ENCODE measurements around the gene COMT.
A peak's percentile ranks its signal among the peaks of the same experiment; 100 is the strongest.
"Not testable (repeated sequence)": the region's sequence is repeated elsewhere in the genome, so short reads cannot be mapped to it uniquely, and the experiment has no call there.

COMT gene

DNA sequence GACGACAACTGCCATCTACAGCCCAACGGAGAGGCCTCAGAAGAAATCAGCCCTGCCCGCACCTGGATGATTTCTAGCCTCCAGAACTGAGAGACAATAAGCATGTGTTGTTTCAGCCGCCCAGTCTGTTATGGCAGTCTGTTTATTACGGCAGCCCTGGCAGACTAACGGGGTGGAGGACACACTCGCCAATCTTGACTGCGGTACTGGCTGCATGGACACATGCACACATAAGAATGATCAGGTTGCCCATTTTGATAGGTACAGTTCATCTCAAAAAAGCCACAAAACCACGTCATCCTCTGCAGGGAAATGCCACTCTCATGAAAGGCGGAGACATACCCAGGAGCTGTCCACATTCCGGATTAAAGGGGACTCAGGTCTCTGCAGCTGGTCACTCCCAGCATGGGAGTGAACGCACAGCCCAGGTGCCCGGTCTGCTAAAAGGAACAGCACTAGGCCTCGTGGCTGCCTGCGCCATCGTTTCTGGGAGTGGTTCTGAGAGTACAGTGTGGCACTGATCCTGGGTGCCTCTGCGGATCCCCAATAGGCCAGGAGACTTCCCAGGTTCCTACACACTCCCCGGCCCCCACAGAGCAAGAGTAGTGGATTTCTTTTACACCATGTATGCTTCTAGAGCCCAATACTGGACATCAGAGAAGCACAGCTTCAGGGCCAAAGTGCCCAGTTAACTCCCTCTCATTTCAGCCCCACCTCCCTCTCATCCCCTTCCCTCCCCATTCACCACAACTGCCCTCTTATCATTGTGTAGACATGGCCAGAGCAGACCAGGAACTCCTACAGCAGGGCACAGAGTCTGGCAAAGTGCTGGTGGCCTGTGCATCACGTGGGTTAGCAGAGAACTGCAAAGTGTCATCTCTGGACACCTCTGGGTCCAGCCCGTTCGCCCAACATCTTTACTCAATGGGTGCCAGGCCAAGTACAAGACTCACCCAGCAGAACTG, 11.7 kb upstream of the COMT start:
- no peak for DNase-seq

DNA sequence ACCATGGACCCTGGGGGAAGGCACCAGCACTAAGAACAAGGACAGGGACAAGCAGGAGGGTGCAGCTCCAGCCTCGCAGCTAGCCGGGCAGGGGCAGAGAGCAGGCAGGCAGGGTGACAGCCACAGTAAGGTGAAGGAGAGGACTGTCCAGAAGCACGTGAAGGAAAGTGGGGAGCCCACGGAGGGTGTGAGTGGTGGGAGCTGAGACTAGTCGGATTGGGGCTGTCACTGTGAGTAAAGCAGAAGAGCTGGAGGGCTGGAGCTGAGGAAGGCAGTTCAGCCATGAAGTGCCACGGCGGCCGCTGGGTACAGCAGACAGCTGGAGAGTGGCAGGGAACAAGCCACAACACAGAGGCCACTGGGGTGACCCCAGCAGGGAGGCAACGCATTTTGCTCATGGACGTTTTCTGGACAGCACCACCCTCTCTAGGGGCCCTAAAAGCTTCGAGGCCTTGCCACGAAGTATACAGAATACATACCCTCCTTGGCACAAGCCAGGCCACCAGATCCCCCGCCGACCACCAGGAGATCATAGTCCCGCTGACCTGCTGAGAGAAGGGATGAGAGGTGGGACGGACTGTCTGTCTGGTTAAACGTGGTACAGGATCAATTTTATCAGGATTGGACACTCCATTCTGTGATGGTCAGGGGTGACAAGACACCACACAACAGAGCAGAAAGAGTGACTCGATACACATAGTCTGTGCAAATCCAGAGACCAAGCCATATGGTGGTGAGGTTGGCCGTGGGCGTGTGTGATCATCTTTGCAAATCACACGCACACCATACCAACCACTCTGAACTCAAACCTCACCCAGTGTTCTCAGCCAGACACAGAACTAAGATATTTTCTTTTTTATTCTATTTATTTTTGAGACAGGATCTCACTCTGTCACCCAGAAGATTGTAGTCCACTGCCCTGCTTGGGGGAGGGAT, 10.8 kb upstream of the COMT start:
- DNase-seq: no peak

DNA sequence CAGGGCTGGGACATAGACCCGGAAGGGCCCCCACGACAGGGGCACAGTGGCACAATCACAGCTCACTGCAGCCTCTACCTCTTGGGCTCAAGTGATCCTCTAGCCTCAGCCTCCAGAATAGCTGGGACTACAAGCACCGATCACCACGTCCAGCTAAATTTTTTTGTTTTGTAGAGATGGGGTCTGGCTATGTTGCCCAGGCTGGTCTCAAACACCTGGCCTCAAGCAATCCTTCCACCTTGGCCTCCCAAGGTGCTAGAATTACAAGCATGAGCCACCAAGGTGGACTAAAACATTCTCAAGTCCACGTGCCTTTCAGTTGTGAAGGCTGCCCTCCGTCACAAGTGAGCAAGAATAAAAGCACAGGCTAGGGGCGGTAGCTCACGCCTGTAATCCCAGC, 10.1 kb upstream of the COMT start:
- no peak for DNase-seq

DNA sequence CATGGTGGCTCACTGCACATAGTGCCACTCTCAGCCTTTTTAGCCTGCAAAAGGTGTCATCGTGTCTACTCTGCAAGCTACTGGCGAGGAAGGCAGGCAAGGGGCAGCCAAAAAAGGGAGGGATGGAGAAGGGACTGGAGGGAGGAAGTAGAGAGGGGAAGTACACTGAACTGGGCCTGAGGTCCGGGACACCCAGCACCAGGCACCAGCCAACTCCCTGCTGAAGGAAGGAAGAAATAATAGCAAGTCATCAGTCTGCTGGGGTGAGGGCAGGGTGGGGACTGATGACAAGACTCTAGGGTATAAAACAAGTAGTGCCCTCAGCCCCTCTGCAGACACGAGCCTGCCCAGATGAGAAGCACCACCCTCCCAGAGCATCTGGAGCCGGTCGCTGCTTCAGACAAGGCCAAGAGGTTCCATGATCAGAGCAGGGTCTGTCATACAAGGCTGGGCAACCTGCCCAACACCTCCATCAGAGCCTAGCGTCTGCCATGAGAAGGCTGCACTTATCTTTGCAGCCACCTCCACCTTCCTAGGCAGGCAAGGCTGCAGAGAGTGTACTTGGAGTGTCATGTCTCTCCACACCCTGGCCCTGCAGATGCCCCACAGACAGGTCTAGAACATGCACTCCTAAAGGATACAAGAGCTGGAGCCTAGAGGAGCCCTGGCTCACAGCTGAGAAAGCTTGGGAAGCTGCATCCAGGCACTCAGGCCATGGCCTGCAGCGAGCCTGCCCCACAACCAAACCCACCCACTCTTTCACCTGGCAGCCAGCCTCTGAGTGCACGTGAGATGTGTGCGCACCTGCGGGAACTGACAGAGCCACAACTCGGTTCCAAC, 9.0 kb upstream of the COMT start:
- peak; percentile 18 for DNase-seq

DNA sequence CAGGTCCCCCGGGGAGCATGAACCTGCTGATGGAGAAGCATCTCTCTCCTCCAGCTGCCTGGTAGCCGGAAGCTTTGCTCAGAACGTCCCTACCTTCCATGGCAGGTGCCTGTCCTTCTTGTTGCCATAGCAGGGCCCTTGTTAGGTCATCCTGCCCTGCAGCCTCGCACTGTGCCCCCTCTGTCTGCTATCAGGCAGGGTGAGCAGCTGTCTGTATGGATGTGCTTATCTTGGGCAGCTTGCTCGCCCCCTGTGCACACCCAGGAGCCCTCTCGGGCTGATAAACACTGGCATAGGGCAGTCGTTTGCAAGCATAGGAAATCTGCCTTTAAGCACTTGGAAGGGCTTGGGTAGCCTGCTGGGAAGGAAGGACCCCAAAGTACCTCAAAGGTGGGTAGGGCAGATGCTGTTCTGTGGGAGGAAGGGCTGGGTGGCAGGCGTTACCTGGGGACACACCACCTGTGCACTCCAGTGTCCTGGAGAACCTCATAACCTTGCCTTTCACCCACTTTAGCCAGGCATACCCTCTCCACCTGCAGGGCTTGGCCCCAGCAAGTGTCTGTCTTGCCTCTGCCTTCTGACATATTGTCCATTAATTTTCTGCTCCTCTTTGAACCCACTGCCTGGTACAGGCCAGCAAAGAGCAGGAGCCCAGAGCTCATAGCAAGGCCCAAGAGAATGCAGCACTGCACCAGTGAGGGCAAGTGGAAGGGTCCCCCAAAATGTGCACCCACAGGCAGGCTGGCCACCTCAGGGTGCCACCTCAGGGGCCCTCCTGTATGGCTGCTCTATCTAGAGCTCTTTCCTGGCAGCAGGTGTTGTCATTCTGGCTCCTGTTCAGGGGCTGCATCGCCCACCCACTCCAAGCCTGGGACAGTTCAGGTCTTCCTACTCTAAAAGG, 8.0 kb upstream of the COMT start:
- DNase-seq: no peak

DNA sequence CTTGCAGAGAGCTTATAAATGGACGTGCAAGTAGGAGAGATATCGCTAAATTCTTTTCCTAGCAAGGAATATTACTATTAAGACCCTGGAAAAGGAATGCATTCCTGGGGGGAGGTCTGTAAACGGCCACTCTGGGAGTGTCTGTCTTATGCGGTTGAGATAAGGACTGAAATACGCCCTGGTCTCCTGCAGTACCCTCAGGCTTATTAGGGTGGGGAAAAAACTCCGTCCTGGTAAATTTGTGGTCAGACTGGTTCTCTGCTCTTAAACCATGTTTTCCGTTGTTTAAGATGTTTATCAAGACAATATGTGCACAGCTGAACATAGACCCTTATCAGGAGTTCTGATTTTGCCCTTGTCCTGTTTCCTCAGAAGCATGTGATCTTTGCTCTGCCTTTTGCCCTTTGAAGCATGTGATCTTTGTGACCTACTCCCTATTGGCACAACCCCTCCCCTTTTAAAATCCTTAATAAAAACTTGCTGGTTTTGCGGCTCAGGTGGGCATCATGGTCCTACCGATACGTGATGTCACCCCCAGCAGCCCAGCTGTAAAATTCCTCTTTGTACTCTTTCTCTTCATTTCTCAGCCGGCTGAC, 6.4 kb upstream of the COMT start:
- DNase-seq: not testable (repeated sequence)

DNA sequence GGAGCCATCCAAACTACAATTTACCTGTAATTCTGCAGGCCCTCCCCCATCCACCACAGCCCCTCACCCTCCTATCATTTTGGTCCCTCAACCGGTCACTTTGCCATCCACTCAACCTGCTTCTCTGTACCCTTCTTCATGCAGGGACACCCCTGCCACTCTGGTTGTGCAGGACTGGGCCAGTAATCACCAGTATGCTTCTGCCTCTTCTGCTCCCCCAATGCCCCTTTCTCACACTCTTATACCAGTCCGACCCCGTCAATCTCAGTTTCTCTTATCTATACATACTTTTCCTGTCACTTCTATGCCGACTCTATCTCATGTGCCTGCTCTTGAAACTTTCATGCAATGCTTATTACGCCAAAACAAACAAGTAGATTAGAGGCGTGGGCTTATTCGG, 5.1 kb upstream of the COMT start:
- no peak for DNase-seq

DNA sequence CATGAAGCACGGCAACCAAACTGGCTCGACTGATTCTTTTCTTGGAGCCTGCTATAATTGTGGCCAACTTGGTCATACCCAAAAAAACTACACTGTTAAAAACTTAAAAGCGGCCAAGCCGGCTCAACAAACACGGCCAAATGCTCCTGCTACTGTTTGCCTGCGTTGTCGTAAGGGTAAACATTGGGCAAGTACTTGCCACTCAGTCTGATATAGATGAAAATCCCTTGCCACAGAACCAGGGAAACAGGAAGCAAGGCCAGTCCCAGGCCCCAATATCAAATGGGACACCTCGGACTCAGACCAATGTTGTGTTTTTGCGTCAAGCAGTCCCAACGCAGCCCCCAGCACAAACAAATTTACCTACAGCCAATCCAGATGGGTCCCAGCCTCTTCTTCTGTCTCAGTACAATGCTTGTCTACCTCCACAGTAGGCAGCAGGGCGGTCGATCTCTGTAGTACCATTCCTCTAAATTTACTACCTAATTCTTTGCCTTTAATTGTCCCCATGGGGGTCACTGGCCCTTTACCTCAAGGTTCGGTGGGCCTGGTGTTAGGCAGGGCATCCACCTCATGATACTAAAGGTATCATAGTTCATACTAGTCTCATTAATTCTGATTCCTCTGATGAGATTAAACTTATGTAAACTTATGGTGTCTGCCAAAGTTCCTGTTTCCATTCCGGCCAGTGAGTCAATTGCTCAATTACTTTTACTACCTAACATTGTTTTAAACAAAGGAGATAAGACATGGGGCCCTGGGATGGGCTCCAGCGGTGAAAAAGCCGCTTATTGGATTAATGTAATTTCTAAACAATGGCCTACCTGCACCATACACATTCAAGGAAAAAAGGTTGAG, 3.7 kb upstream of the COMT start:
- no peak for DNase-seq

DNA sequence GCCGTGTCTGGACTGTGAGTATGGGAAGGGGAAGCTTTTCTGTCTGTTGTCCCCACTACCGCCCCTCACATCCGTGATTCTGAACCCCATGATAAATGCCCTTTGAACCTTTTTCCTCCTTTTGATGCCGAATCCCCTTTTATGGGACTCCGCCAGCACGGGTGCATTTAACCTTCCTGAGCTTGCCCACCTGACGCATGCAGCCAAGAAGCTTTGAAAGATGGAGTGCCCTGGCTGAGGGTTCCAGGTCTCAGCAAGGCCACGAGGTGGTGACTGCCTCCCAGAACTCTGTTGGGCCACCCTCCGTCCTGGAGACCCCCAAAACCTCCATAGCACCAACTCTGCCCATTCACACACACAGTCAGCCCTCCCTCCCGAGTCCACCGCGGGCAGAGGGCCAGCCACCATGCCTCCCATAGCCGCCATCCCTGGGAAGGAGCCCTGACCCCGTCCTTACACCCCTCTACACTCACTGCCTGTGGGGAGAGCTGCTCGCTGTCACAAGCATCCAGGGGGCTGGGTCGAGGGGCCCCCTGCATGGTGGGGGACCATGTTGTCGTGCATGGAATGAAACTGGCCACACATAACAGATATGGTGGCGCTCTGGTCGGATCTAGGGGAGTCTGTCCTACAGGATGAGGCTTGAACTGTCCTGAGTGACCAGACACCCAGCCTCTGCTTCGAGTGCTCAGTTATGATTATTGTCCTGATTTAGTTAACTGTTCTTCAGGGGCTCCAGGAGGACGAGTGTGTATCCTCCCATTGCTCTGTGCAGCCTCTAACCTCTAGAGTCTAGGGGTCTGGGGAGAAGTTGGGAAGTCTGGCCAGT, 822 bp upstream of the COMT start:
- DNase-seq: no peak

DNA sequence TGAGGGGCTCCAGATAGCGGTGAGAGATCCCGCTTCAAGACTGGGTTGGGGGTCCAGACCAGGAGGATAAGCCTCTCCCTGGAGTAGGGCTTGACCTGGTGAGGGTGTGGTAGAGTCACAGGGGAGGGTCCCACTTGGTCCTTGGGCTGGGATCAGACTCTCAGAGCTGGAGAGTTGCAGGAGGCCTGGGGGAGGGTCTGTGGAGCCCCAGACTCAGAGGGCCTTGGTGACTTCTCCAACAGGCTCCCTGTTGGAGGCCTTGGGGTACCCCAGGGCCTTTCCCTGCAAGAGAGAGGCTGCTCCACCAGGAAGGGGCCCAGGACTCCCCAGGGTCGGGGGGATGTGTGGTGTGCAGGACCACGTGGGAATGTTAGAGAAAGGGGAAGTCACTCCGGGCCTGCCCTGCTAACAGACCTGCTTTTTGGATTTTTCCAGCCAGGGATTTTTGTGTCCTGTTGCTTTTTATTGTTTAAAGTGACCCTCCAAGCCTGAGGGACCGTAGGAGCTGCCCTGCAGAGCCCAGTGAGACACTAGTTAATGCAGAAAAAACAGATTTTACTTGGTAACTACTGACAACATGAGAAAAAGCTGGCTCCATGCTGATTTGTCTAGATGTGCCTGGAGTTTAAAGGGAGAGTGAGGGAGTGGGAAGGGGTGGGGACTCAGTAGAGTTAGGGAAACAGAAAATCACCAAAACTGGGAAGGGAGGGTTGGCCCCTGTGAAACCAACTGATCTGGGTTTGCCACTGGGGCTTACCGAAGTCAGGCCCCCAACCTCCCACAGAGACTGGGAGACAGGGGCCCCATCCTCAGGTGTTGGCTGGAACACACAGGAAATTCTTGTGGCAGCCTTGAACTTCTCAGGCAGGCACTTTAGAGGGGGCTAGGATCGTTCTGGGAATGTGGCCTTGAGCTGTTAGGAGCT, 847 bp downstream of the COMT start:
- DNase-seq: no peak

DNA sequence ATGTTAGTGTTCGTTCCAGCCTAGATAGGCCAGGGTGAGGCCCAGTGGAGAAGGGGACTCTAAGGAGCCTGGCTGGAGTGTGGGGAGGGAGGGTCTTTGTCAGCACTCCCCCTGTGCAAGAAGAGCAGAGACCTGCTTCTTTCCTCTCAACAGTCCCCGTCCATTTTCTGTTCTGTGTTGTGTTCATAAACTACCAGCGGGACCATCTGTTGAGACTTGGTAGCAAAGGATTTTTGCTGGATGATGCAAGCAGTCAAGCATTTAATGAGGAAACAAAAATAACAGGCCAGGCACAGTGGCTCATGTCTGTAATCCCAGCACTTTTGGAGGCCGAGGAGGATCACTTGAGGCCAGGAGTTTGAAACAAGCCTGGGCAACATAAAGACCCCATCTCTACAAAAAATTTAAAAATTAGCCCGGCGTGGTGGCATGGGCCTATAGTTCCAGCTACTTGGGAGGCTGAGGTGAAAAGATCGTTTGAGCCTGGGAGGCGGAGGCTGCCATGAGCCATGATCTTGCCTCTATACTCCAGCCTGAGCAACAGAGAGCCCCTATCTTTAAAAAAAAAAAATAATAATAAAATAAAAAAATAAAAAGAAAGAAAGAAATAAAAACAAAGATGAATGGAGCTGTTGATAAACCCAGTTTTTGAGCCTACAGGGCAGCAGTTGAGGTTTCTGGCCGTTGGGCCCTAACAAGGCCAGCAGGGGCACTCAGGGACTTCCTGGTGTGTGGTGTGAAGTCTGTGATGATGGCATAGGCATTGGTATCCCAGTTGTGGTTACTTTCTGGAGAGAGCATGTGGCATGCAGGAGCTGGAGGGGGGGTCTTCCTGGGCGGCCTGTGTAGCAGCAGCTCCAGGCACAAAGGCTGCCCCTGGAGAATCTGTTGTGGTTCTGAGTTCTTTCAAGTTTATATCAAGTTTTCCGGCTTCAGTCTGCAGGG, 1.8 kb downstream of the COMT start:
- no peak for DNase-seq

DNA sequence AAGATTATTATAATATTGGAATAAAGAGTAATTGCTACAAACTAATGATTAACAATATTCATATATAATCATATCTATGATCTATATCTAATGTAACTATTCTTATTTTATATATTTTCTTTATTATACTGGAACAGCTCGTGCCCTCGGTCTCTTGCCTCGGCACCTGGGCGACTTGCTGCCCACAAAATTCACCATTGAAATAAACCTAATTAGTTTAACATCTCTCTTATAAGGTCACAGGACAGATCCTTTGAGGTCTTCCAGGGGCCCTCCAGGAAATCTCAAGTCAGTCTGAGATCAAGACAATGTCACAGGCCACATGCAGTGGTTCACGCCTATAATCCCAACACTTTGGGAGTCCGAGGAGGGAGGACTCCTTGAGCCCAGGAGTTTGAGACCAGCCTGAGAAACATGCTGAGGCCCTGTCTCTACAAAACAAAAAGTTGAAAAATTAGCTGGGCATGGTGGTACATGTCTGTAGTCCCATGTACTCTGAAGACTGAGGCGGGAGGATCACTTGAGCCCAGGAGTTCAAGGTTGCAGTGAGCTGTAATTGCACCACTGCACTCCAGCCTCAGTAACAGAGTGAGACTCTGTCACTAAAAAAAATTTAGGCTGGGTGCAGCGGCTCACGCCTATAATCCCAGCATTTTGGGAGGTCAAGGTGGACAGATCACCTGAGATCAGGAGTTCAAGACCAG, 6.6 kb downstream of the COMT start:
- no peak for DNase-seq

DNA sequence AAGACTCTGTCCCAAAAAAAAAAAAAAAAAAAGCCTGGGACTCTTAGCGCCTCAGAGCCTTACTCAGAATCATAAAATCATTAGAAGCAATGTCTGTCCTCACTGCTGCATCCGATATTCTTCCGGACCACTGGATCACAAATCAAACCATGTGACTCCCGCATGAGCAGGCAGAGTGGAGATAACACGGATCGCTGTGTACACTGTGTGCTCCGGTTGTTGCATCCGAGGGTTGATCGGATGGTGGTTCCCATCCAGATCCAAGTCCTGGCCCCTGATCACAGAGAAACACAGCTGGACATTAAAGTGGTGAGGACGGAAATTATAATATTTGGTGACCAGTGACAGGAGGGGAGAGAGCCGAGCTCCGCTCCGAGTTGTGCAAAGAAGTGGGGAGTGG, 9.8 kb downstream of the COMT start:
- no peak for DNase-seq

DNA sequence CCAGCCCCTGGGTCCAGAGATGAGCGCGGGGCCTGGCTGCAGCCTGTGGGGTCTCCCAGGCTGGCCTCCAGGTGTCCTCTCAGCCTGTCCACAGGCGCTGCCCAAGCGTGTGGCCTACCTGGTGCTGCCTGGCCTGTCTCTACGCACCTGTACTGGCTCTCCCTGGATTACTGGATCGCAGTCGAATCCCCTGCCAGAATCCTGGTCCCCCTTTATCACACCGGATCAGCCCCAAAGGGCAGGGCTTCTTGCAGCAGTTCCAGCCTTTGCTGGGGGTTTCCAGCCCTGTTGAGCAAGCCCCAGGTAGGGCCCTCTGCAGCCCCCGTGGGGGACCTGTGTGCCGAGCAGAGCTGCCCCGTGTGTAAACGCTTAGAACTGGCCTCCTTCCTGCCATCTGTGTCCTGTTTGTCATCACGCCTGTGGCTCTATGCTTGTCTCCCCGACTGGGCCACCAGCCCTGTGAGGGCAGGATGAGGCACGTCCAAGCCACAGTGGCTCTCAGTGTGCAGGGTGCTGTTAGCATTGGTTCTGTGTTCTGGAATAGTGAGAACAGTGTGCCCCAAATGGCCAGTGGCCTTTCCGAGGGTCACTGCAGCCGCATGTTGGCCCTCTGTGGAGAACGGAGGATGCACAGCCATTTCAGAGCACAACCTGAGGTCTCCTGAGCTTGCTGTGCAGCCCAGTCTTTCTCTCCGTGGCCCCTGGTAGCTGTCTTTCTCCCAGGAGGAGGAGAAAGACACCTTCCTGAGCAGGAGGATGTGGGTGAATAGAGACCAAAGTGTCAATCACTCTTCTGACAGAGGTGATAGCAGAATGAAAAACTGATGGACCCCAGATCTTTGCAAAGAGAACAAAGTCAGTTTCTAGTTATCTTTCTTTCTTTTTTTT, 13.9 kb downstream of the COMT start:
- no peak for DNase-seq

DNA sequence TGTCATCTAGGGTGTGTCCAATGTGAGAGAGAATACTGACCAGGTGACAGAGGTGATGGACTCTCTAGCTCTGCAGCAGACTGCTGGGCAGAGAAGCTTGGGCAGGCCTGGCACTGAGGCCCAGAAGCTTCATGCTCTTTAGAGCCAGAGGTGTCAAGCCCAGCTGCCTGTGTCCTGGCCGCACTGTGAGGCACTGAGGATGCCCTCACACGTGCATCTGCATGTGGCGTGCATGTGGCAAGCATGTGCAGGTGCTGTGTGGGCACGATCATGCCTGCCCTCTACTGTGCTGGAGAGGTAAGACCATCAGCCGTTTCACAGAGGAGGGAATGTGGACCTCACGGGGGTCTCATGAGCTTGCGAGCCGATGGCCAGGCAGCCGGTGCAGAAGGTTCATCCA, 15.9 kb downstream of the COMT start:
- DNase-seq: no peak

All from NCI-H2107 (cell line).